ENCODE results near the gene AP1S2. TPM values are rescaled to one million over a fixed set of nuclear protein-coding genes. Genes with fewer than 3 reads are reported as not detected.

Gene AP1S2
- total and polyA plus RNA-seq, 2 of the 13 experiments (the other 11 are each of a cell fraction or from before 2014, with no cell fraction given), result 10.1 to 18.8 TPM

DNA sequence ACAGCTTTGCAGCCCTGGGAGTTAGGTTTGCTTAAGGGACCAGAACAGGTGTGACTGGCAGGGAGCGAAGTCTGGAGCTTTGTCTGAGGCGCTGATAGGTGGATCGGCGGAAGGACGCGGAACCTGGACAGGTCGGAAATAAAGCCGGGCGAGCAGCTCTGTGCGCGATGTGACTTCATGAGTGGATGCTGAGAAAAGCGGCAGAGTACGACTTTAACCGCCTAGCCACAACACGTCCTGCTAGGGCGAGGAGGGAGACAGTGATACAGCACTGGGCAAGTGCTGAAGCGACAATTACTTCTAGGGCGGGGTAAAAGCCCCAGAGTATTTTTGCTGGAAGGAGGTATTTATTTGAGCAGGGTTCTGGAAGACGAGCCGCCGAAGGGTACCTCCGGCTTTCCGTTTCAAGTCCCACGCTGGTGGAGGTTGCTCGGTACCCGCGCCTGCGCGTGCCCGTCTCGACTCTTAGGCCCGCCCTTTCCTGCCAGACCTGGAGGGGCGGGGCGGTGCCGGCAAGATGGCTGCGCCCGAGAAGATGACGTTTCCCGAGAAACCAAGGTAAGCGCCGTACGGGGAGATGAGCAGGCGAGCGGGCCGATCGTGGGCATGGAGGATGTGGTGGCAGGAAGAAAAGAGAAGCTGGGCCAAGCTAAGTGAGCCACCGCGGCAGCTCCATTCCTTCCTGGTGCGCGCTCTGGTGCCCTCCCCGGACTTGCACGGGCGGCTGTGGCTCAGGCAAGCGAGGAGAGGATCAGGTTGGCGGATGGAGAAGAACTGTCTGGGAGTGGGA lies 64.4 kb downstream of the AP1S2 start, which contains the start of gene ZRSR2 (continued):
- TF ChIP-seq PAXIP1 (CRISPR knock-in tag; conservative IDR thresholded peaks at IDR 0.05), result no peak
- no peak for TF ChIP-seq MAX (IDR thresholded peaks at IDR 0.05)
- TF ChIP-seq U2AF1 (optimal IDR thresholded peaks at IDR 0.05; ENCODE audit: low read depth, low read length), result no peak
- no peak for TF ChIP-seq ZNF34 (CRISPR knock-in tag; IDR thresholded peaks at IDR 0.05; ENCODE audit: borderline replicate concordance)
- TF ChIP-seq ZNF619 (CRISPR knock-in tag; IDR thresholded peaks at IDR 0.05), result no peak
- no peak for TF ChIP-seq TGIF2 (CRISPR knock-in tag; IDR thresholded peaks at IDR 0.05)
- TF ChIP-seq SPEN (CRISPR knock-in tag; IDR thresholded peaks at IDR 0.05; ENCODE audit: low read depth), result peak; percentile 37; the same call in 1 of the 2 replicates
- no peak for TF ChIP-seq ZNF12 (CRISPR knock-in tag; IDR thresholded peaks at IDR 0.05)
- no peak for TF ChIP-seq ZNF33A (CRISPR knock-in tag; IDR thresholded peaks at IDR 0.05; ENCODE audit: borderline replicate concordance)
- no peak for TF ChIP-seq ZNF274 (CRISPR knock-in tag; IDR thresholded peaks at IDR 0.05)
- no peak for TF ChIP-seq ZC3H13 (CRISPR knock-in tag; IDR thresholded peaks at IDR 0.05)
- no peak for TF ChIP-seq NRL (CRISPR knock-in tag; IDR thresholded peaks at IDR 0.05; ENCODE audit: borderline replicate concordance)
- no peak for TF ChIP-seq ZNF629 (CRISPR knock-in tag; conservative IDR thresholded peaks at IDR 0.05)
- no peak for TF ChIP-seq ZNF333 (CRISPR knock-in tag; IDR thresholded peaks at IDR 0.05; ENCODE audit: borderline replicate concordance)
- no peak for TF ChIP-seq ZNF562 (CRISPR knock-in tag; IDR thresholded peaks at IDR 0.05; ENCODE audit: borderline replicate concordance)
- TF ChIP-seq LBX2 (CRISPR knock-in tag; IDR thresholded peaks at IDR 0.05; ENCODE audit: borderline replicate concordance), result no peak
- TF ChIP-seq ZNF746 (CRISPR knock-in tag; IDR thresholded peaks at IDR 0.05), result no peak
- no peak for TF ChIP-seq PTBP1 (IDR thresholded peaks at IDR 0.05; ENCODE audit: low read depth, low read length, poor library complexity, severe bottlenecking)
- TF ChIP-seq TERF1 (CRISPR knock-in tag; IDR thresholded peaks at IDR 0.05), result no peak
- TF ChIP-seq NFIC (IDR thresholded peaks at IDR 0.05; ENCODE audit: low read length), result no peak
- no peak for TF ChIP-seq ZNF326 (CRISPR knock-in tag; IDR thresholded peaks at IDR 0.05; ENCODE audit: borderline replicate concordance)
- TF ChIP-seq DRAP1 (CRISPR knock-in tag; IDR thresholded peaks at IDR 0.05), result 0 out of 2 replicates have a peak, but pooled peaks have one; percentile 20
- TF ChIP-seq MAZ (IDR thresholded peaks at IDR 0.05; ENCODE audit: borderline replicate concordance, low read depth, low read length), result no peak
- no peak for TF ChIP-seq MAZ (CRISPR knock-in tag; IDR thresholded peaks at IDR 0.05; ENCODE audit: low read depth)

All from HepG2 (cell line).